ENCODE results near the gene DUSP28. TPM values are rescaled to one million over a fixed set of nuclear protein-coding genes. Genes with fewer than 3 reads are reported as not detected.

Gene DUSP28
- total RNA-seq, 2 donors from 2014 or later, result 1.4 to 2.8 TPM

DNA sequence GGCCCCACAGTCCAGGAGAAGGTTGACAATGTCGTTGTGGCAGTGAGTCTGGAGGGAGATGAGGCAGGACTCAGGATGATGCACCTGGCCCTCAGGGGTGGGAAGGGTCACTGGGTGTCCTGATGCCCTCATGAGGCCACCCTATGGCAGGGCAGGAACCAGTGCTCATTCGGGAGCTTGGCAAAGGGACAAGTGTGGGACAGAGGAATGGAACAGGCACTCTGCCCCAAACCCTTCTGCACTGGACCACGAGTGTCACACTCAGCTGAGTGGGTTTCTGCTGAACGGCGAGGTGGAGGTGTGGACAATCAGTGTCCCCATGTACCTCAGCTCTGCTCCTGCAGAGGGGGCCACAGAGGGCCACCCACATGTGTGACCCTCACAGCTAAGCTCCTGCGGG, 34.4 kb upstream of the DUSP28 start:
- Mint-ChIP-seq H3K4me1 (no peaks in the 10 kb centered on the region), H3K9me3 (peaks cover 87% of the 10 kb centered on the region), H3K36me3 (ENCODE audit: low read depth) (peaks cover 81% of the 10 kb centered on the region), H3K27me3 (ENCODE audit: insufficient read depth) (peaks cover 6% of the 10 kb centered on the region), H3K4me3 (no peak overlapping the region), H3K27ac (no peak overlapping the region)
- DNase-seq, result peak; percentile 5
- peaks cover 9% of the 10 kb centered on the region for H3K36me3 ChIP-seq (ENCODE audit: control insufficient read depth, insufficient read depth, low read length)
- peaks cover 2% of the 10 kb centered on the region for H3K27me3 ChIP-seq (ENCODE audit: control insufficient read depth, insufficient read depth, low read length, poor library complexity, severe bottlenecking)
- TF ChIP-seq, protein P1, sequence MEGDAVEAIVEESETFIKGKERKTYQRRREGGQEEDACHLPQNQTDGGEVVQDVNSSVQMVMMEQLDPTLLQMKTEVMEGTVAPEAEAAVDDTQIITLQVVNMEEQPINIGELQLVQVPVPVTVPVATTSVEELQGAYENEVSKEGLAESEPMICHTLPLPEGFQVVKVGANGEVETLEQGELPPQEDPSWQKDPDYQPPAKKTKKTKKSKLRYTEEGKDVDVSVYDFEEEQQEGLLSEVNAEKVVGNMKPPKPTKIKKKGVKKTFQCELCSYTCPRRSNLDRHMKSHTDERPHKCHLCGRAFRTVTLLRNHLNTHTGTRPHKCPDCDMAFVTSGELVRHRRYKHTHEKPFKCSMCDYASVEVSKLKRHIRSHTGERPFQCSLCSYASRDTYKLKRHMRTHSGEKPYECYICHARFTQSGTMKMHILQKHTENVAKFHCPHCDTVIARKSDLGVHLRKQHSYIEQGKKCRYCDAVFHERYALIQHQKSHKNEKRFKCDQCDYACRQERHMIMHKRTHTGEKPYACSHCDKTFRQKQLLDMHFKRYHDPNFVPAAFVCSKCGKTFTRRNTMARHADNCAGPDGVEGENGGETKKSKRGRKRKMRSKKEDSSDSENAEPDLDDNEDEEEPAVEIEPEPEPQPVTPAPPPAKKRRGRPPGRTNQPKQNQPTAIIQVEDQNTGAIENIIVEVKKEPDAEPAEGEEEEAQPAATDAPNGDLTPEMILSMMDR (conservative IDR thresholded peaks at IDR 0.05), result no peak
- no peak overlapping the region for H3K4me3 ChIP-seq (ENCODE audit: low read length)
- WGBS, 2 experiments (ENCODE audit: insufficient coverage in 1 of 2, insufficient read length in 1 of 2), result 91 to 98% methylated on average over 6 of the region's 6 CpGs
- peaks cover 42% of the 10 kb centered on the region for H3K9me3 ChIP-seq (ENCODE audit: control insufficient read depth, low read length)
- H3K4me1 ChIP-seq (ENCODE audit: control insufficient read depth, insufficient read depth, low read length), result no peaks in the 10 kb centered on the region
- H3K27ac ChIP-seq (ENCODE audit: low read depth, low read length), result no peak overlapping the region
- H3K9ac ChIP-seq (ENCODE audit: extremely low read depth, low read length, poor library complexity, severe bottlenecking), result no peak overlapping the region

DNA sequence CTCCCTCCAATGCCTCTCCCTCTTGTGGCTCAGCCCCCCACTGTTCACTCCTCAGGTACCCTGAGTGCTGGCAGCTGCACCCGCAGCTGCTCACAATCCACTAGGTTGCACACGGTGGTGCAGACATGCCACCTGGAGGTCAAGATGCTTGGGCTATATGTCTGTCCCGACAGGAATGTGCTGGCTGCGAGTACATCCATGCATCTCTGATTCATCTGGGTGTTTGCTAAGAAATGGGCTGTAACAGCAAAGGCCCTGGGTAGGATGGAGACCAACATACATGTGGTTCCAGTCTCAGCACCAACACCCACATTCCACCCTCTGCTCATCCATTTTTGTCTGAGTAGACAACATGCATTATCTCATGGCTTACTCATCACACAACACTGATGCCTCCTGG, 33.6 kb upstream of the DUSP28 start:
- no peak overlapping the region for H3K4me3 ChIP-seq (ENCODE audit: low read length)
- peaks cover 49% of the 10 kb centered on the region for H3K9me3 ChIP-seq (ENCODE audit: control insufficient read depth, low read length)

DNA sequence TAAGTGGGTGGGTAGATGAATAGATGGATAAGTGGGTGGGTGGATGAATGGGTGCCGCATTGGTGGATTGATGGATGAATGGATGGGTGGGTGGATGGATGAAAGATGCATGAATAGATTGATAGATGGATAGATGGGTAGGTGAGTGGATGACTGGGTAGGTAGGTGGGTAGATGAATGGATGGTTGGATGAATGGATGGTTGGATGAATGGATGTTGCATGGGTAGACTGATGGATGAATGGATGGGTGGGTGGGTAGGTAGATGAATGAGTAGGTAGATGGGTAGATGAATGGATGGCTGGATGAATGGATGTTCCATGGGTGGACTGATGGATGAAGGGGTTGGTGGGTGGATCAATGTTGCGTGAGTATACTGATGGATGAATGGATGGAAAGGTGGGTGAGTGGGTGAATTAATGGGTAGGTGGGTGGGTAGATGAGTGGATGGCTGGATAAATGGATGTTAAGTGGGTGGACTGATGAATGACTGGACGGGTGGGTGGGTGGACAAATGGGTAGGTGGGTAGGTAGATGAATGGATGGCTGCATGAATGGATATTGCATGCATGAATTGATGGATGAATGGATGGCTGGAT, 32.9 kb upstream of the DUSP28 start:
- whole genome bisulfite sequencing, 2 experiments (ENCODE audit: insufficient coverage in 1 of 2, insufficient read length in 1 of 2), result 81 to 83% methylated on average over 2 to 3 of the region's 3 CpGs
- Mint-ChIP-seq H3K27ac (no peak overlapping the region), H3K27me3 (ENCODE audit: insufficient read depth) (peaks cover 2% of the 10 kb centered on the region), H3K36me3 (ENCODE audit: low read depth) (peaks cover 87% of the 10 kb centered on the region), H3K4me1 (no peaks in the 10 kb centered on the region), H3K9me3 (peaks cover 91% of the 10 kb centered on the region), H3K4me3 (no peak overlapping the region)
- TF ChIP-seq, protein P1 (conservative IDR thresholded peaks at IDR 0.05), result no peak
- no peak for DNase-seq
- no peak overlapping the region for H3K9ac ChIP-seq (ENCODE audit: extremely low read depth, low read length, poor library complexity, severe bottlenecking)
- H3K36me3 ChIP-seq (ENCODE audit: control insufficient read depth, insufficient read depth, low read length), result peaks cover 9% of the 10 kb centered on the region
- H3K27ac ChIP-seq (ENCODE audit: low read depth, low read length), result no peak overlapping the region
- H3K9me3 ChIP-seq (ENCODE audit: control insufficient read depth, low read length), result peaks cover 56% of the 10 kb centered on the region
- H3K27me3 ChIP-seq (ENCODE audit: control insufficient read depth, insufficient read depth, low read length, poor library complexity, severe bottlenecking), result no peaks in the 10 kb centered on the region
- H3K4me3 ChIP-seq (ENCODE audit: low read length), result no peak overlapping the region
- H3K4me1 ChIP-seq (ENCODE audit: control insufficient read depth, insufficient read depth, low read length), result no peaks in the 10 kb centered on the region

More for the DNA sequence above, 33.6 kb upstream of the DUSP28 start:
- H3K36me3 ChIP-seq (ENCODE audit: control insufficient read depth, insufficient read depth, low read length), result peaks cover 9% of the 10 kb centered on the region
- H3K9ac ChIP-seq (ENCODE audit: extremely low read depth, low read length, poor library complexity, severe bottlenecking), result no peak overlapping the region
- 70 to 100% methylated on average over 1 to 4 of the region's 4 CpGs for WGBS, 2 experiments (ENCODE audit: insufficient coverage in 1 of 2, insufficient read length in 1 of 2)
- TF ChIP-seq, protein P1 (conservative IDR thresholded peaks at IDR 0.05), result no peak
- Mint-ChIP-seq H3K4me1 (no peaks in the 10 kb centered on the region), H3K27me3 (ENCODE audit: insufficient read depth) (peaks cover 4% of the 10 kb centered on the region), H3K9me3 (peaks cover 90% of the 10 kb centered on the region), H3K27ac (no peak overlapping the region), H3K36me3 (ENCODE audit: low read depth) (peaks cover 86% of the 10 kb centered on the region), H3K4me3 (no peak overlapping the region)
- H3K27me3 ChIP-seq (ENCODE audit: control insufficient read depth, insufficient read depth, low read length, poor library complexity, severe bottlenecking), result no peaks in the 10 kb centered on the region
- H3K4me1 ChIP-seq (ENCODE audit: control insufficient read depth, insufficient read depth, low read length), result no peaks in the 10 kb centered on the region
- peak; percentile 19 for DNase-seq
- no peak overlapping the region for H3K27ac ChIP-seq (ENCODE audit: low read depth, low read length)

All from endodermal cell (in vitro differentiated cells).